SK-N-SH treated with all-trans-retinoic acid at 6 μM for 48 hours (cell line): ENCODE results near the gene TRAT1.

Experiments
- ARNTL ChIP-seq: fragments of 450-650 bp; formaldehyde crosslinking; IDR thresholded peaks from 2 replicates; pipeline ENCODE4 v1.5.0; 2020; ENCODE audit warnings: low read depth, mild to moderate bottlenecking, moderate library complexity, borderline replicate concordance
- BACH2 ChIP-seq: fragments of 250-450 bp; sonication (Bioruptor Pico); IDR thresholded peaks from 2 replicates; pipeline ENCODE4 v1.9.0; 2021; ENCODE audit warnings: mild to moderate bottlenecking, borderline replicate concordance
- ISL1 ChIP-seq: fragments of 250-450 bp; sonication (Bioruptor Pico); IDR thresholded peaks from 2 replicates; pipeline ENCODE4 v2.1.2; 2022; ENCODE audit warnings: mild to moderate bottlenecking, moderate library complexity
- PPARA ChIP-seq: fragments of 250-450 bp; sonication (Bioruptor Pico); IDR thresholded peaks from 2 replicates; pipeline ENCODE4 v1.5.0; 2020; ENCODE audit warnings: mild to moderate bottlenecking, borderline replicate concordance
- RARB ChIP-seq: fragments of 250-450 bp; sonication (Bioruptor Pico); IDR thresholded peaks from 2 replicates; pipeline ENCODE4 v1.8.0; 2021; ENCODE audit warnings: mild to moderate bottlenecking, moderate library complexity
- TCF4 ChIP-seq: fragments of 250-450 bp; sonication (Bioruptor Pico); IDR thresholded peaks from 2 replicates; pipeline ENCODE4 v1.8.0; 2021; ENCODE audit warnings: mild to moderate bottlenecking, moderate library complexity, borderline replicate concordance
- TOX ChIP-seq: fragments of 250-450 bp; sonication (Bioruptor Pico); IDR thresholded peaks from 2 replicates; pipeline ENCODE4 v1.8.0; 2021; ENCODE audit warnings: mild to moderate bottlenecking, moderate library complexity, borderline replicate concordance
- ZC3H10 ChIP-seq: fragments of 250-450 bp; sonication (Bioruptor Pico); IDR thresholded peaks from 2 replicates; pipeline ENCODE4 v1.5.1; 2021; ENCODE audit warnings: mild to moderate bottlenecking, moderate library complexity
- ZFP3 ChIP-seq: fragments of 250-450 bp; sonication (Bioruptor Pico); IDR thresholded peaks from 2 replicates; pipeline ENCODE4 v1.5.0; 2020; ENCODE audit warnings: mild to moderate bottlenecking, moderate library complexity

GRCh38 chr3:108823227-108823626 is 641 bp downstream of the TRAT1 start:
- TF ChIP-seq ISL1 (CRISPR knock-in tag): no peak
- TF ChIP-seq ARNTL (CRISPR knock-in tag): no peak
- no peak for TF ChIP-seq BACH2
- no peak for TF ChIP-seq RARB (CRISPR knock-in tag)
- no peak for TF ChIP-seq TCF4
- no peak for TF ChIP-seq ZC3H10 (CRISPR knock-in tag)
- no peak for TF ChIP-seq TOX (CRISPR knock-in tag)
- TF ChIP-seq PPARA (CRISPR knock-in tag): no peak
- TF ChIP-seq ZFP3 (CRISPR knock-in tag): no peak
